Suppressor macrophage treated with lipopolysaccharide for 1 hour (primary cell): ENCODE results near the gene ZBTB38.

Experiments used
- DNase-seq, 3 donors: peaks; one replicate each; pipeline ENCODE4 v3.0.0-alpha.2; 2020 to 2022

ZBTB38 gene

DNA sequence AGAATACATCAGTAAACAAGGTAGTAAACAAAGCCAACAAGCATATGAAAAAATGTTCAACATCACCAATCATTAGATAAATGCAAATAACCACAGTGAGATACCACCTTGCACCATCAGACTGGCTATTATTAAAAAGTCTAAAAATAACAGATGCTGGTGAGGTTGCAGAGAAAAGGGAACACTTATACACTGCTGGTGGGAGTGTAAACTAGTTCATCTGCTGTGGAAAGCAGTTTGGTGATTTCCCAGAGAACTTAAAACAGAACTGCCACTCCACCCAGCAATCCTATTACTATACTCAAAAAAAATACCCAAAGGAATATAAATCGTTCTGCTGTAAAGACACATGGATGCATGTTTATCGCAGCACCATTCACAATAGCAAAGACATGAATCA is 30.3 kb upstream of the ZBTB38 start:
- peak; percentile 46 to 69 (median 54) for DNase-seq

DNA sequence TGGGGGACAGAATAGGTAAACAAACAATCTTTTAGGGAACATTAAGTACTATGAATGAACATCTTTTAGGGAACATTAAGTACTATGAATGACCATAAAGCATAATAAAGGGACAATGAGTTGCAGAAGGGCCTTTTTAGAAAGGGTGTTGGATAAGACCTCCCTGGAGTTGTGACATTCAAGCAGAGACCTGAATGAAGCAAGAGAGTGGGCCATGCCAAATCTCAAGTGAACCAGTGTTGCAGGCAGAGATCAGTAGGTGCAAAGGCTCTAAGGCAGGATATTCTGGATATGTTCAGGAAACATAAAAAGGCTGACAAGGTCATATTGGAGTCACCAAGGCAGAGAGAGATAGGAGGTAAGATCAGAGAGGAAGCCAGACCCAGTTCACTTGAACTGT is 29.4 kb upstream of the ZBTB38 start:
- DNase-seq = no peak

DNA sequence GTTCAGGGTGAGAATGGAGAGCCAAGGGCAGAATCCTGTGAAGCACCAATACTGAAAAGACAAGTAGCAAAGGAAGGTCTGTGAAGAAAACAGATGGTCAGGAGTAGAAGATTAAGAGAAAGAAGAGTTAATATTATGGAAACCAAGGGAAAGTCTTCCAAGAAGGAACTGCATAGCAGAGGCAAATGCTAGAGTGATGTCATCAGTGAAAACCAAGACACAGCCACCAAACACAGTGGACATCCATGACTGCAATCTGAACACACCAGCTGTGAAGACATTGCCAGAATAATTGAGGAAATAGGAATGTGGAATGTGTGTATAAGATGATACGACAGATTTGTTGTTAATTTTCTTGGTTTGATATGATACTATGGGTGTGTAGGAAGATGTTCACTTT is 26.8 kb upstream of the ZBTB38 start:
- peak; percentile 63 to 83 (median 67) for DNase-seq

DNA sequence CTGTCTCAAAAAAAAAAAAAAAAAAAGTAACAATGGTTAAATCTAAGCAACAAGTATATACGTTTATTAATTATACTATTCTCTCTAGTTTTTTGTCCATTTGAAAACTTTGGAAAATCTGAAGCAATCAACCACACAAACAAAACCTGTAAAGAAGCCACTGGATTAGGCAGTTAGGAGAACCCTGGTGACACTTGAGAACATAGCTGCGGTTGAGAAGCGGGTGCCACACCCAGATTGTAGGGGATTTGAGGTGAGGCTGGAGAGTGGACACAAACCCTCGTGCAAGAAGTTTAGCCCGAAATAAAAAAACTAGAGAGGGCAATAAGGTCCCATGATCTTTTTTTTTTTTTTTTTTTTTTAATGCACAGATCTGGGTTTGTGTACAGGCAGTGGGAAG is 25.9 kb upstream of the ZBTB38 start:
- no peak for DNase-seq

DNA sequence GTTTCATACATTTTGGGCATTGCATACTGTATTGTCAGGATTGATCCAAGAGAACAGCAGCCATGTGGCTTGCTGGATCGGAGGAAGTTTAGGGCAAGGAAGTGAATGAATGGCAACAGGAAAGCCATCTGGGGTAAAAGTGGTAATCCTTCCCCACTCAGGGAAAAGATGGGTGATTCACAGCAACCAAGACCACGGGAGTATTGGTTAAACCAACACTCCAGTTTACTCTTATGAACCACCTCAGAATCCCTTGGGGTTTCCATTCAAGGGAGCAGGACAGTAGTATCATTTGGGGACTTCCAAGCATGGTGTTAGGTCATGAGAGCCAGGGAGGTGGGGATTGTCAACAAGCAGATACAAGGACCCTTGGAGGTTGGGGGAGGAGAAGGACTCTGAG is 25.2 kb upstream of the ZBTB38 start:
- peak; percentile 68 to 82 (median 70) for DNase-seq

DNA sequence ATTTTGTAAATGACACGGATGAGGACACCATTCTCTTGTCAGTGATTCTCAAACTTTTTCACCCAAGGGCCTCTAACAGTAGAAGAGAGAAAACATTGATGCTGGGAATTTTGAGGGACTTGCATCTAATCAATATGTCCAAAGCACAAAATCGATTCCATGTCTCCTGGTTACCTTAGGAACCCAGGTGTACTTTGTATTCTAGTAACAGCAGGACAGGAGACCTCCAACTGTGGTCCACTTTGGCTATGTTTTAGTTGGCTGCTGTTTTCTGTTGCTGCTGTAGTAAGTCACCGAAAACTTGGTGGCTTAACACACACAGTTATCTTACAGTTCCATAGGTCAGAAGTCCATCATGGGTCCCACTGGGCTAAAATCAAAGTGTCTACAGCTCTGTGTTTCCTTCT is 24.4 kb upstream of the ZBTB38 start:
- no peak for DNase-seq

DNA sequence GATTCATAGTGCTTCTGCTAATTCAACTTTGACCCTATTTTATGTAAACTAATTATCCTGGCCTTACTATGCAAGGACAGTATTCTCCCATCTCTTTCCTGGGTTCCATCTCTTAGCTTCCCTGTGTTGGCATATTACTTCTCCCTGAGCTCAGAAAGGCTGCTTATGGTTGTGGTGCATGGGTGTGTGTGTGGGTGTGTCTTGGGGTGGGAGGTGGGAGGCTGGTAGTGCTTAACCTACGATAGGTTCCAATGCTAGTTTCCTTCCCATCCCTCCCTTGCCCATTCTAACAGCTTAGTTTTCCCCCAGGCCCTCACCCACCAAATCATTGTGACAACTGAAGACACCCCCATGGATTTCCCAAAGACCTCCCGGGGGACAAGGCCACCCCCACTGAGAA is 22.8 kb upstream of the ZBTB38 start:
- no peak for DNase-seq

DNA sequence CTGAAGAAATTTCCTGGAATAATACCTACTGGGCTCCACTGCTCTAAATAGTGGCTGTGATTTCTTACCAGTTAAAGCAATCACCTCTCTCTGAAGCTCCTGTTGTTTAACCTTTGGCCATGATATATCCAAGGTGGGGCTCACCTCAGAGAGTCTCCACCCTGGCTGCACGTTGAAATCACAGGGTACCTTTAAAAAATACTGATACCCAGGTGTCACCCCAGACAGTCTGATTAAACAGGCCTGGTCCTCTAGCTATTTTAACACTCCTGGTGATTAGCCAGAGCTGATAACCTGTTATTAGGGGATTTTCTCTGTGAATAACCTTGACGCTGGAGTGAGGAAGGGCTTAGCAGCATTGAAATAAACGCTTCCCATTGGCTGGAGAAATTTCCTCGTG is 22.3 kb upstream of the ZBTB38 start:
- no peak for DNase-seq

DNA sequence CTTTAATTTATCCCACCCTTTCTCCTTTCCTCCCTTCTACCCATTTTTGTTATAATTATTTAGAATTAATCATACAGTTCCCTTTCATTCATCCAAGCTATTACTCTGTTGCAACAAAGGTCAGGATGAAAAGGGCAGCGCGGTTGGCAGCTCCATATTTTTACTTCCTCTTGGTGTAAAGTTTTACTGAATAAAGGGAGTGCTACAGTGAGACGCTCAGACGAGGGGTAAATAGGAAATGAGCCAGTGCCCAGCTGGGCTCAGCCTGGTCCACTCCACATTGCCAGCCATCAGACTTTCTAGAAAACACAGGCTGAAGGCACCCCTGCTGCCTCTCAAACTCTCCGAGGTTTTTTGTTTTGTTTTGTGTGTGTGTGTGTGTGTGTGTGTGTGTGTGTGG is 21.9 kb upstream of the ZBTB38 start:
- peak in 1 of 3 donors; percentile 44 for DNase-seq

DNA sequence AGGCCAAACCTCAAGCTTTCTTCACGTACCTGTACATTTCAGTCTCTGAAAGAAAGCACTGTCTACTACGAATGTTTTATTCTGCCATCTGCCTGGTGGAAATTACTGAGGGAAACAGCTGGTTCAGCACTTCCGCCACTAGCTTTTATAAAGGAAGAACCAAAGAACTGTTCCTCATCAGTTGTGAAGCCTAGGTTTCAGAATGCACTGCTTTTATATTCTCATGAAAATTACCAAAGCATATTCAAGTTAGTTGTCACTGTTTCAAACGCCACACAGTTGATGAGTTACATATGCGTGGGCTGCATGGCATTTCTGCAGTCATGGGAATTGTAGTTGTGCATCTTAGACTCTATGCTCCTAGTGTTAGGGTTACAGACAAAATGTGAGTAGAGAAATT is 21.5 kb upstream of the ZBTB38 start:
- peak; percentile 42 to 73 (median 60) for DNase-seq

DNA sequence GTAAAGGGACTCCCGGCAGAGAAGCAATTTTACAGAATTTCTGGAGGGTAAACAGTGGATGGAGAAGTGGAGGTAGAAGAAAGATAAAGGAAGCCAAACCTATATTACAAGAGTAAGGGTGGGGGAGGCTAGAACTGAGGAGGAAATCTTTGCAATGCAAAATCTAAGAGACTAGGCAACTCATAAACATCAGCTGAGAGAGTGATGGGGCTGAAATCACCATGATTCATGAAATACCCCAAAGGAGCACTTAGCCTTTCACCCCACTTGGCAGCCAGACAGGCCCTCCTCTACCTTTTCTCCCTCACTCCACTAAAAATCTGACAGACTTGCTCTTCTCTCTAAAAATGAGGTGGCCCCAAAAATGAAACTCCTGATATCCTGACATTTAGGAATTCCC is 19.5 kb upstream of the ZBTB38 start:
- DNase-seq = peak in 1 of 3 donors; percentile 30

DNA sequence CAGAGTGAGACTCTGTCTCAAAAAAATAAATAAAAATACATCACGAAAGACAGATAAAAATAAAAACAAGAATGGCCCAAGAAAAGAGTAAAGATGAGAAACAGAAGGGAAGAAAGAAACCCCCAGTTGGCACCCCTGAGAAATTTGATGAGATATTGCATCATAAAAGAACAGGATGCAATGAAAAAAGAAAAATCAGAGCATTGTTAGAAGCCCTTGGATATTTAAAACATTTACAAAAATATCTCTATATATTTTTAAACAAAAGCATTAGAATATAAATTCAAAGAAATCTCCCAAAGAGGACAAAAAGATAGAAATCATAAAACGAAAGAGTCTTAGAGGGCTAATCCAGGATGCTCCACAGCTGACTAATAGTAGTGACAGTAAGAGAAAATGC is 18.6 kb upstream of the ZBTB38 start:
- no peak for DNase-seq

DNA sequence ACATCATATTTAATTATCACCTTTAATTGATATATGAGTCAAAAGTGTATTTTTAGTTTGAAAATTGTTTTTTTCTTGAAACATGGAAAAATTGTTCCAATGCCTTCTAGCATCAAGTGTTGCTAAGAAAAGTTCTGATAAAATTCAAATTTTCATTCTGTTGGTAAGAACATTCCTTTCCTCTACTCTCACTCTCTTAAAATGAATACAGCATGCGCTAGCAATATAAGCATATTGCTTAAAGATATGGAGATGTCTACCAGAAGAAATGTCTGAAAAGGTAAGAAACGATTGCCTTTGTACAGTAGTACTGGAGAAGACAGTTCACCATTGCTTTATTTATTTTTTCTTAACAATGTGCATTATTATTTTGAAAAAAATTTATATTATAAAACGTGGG is 17.6 kb upstream of the ZBTB38 start:
- DNase-seq = no peak

DNA sequence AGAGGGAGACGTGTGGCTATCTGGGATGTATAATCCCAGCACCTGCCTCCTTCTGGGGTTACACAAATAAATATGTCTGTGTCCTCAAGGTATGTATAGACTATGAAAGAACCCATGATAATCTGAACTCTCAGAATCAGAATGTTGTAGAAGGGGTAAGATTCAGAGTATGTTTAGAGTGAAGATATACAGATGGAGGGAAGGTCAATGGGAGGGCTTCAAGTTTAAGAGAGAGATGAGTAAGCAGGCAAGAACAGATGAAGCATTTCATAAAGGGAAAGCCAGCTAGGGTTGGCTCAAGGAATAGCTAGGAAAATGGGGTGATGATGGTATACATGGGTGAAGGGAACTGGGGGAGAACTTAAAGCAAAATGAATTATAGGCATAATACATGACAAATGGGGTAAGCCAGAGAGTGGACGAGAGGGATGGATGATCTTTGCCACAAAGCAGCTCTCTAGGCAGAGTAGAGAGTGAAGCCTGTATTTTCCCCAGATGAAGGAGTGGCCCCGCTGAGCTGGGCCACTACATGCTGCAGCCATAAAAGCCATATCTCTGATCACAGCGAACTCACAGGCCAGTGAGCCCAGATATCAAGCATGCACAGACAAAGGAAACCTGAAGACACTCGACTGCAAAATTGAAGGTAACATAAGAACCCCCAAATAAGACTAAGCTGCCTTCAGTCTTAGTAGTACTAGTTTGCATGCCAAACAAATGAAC is 15.9 kb upstream of the ZBTB38 start:
- DNase-seq = no peak

DNA sequence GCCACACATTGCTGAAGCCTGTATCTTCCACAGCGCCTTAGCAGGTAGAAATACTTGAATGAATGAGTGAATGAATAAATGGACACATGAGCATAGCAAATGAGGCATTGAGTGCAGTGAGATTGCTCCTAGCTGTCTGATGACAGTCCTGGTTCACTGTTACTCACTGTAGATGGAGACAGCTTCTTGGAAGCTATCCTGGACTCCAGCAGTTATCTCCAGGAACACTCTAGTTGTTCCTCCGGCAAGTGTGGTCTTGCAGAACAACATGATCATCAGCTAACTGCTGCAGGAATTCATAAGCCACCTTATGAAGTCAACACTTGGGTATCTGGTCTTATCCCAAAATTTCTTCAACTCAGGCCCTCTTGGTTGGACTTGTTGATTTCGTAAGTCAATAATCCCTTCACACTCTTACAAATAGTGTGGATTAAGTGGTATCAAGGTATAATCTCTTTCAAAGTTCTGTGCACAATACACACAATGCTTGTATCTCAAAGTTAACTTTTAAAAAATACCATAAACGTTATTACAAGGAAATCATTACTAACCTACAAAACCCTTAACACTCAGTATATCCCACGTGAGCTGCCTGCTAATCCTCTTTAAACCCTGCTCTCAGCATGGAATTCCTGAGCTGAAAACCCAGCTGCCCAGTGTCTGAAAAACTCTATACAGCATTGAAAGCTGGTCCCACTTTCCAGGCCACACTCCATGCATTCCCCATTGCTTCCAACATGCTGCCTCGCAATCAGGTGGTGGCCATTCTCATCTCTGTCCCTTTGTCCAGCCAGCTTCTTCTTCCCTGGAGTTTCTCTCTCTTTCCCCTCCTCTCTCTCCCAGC is 14.4 kb upstream of the ZBTB38 start:
- no peak for DNase-seq

DNA sequence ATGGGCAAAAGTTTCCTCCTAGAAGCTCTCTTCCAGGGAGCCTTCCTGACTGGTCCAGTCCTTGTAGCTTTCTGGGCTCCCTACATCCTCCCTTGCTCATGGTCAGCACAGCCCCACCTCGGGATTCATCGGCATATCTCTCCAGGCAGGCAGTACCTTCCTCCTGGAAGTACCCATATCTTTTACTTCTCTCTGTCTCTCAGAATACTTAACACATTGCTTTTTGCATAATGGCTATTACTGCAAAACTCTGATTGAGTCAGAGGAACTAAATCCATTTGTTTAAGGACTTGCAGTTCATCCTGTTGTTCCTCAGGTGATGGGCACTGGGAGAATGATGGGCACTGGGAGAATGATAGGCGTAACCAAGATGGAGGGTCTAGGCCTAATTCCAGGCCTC is 13.8 kb upstream of the ZBTB38 start:
- DNase-seq = no peak

DNA sequence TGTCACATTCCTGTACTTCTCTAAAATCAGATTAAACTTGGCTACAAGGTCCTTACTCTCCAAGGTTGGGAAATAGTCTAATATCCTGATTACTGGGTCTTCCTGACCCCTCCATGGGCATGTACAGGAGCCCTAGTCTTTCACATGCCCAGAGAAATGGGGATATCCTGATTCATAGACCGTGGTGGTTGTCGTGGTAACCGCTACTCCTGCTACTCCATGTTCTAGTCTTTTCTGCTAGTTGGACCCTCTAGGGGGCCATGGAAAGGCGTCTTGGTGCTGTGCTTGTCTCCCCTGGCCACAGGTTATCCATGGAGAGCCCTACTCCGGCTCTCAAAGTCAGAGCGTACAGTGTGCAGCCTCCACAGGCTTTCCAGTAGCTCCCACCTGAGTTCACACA is 13.1 kb upstream of the ZBTB38 start:
- no peak for DNase-seq

DNA sequence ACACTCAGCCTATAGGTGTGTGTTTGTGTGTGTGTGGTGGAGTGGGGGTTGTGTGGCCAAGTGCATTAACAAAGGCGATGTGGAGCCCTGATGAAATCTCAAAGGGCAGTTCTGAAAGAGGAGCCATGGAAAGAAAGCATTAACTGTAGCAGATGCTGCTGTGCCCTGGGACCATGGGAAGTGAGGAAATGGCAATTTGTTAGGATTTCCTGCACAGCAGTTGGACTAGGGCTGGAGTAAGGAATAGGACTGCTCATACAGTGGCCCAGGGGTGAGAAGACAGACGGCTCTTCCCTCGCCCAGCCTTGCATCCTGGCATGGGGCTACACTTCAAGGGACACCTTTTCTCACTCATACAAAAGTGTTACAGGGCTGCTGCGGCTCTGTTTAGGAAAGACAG is 12.3 kb upstream of the ZBTB38 start:
- DNase-seq = no peak

DNA sequence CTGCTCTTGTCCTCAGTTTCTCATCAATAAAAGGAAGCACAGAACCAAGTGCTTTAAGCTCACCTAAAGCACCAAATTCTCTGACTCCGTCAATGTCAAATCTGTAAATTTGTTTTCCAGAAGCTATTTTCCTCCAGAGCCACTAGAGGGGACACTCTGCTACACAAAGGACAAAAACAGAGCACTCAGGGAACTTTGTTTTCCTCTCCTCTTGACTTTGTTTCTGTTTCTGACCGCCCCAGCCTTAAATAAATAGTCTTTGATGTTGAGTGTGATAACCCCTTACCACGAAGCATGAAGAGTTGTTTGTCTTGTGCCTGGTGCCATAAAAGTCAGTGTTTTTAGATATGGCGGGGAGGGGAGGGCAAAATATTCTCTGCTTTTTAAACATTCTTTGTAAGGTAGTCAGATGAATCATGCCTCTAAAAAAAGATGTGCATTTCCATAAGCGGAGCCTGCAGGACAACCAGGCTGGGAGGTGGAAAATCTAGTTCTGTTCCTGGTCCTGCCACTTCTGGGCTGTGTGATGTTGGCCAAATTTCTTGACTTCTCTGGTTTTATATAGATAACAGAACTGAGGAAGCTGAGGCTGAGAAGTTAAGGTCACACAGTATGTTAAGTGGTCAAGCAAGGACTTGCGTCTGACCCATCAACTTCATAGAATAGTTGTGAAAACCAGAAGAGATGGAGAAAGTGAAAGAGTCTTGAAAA is 7.3 kb upstream of the ZBTB38 start:
- peak; percentile 56 to 77 (median 73) for DNase-seq

DNA sequence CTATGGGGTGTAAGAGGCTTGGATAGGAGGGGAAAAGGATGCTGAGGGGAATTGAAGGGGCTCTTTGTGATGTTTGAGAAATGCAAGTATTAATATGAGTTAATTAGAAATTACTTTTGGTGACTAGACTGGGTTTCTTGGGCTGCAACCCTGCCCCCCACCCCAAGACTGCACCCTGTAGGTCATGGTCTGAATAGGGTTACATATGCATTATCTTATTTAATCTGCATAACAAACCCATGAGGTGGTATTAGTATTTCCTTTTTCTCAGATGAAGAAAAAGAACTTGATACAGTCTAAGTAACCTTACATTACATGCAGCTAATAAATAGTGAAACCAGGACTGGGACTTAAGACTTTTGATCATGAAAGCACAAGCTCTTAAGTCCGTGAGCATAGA is 5.6 kb upstream of the ZBTB38 start:
- no peak for DNase-seq

DNA sequence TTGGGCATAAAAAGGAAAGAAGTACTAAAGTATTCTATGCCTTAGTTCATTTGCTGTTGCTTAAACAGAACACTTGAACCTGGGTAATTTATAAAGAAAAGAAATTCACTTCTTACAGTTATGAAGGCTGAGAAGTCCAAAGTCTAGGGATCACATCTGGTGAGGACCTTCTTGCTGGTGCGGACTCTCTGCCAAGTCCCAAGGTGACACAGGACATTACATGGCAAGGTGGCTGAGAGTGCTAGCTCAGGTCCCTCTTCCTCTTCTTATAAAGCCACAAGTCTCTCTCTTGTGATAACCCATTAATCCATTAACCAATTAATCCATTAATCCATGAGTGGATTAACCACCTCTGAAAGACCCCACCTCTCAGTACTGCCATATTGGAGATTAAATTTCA is 3.1 kb upstream of the ZBTB38 start:
- DNase-seq = no peak

DNA sequence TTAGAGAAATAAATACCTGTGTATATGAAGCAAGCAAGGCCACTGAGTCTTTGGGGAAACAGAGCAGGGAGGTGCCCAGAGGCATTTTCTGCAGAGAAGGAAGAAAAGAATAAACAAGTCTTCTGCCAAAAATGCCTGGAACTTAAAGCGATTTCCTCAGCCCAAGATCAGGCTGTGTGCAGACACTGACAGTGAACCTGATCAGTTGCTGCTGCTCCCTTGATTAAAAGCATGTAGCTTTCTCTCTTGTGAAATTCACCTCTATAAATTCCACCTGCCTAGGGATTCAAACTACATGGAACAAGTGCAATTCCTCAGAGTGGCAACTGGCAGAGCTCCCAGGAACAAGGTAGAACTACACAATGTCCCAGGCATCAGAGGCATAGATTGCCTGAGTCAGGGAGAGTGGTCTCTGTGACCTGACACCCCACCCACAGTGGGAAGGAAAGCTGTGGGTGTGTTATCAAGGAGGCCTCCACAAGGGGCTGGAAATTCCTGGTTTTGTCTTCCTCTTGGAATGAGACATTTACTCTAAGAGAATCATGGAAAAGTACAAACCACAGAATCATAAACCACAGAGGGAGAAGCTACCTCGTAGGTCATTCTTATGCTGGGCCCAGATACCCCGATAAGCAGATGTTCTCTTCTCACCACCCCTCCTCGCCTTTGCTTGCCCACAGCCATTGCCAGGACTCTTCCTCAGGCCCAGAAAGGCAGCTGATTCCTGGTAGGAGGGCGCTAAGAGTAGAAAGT is 1.8 kb upstream of the ZBTB38 start:
- peak; percentile 55 to 73 (median 68) for DNase-seq
